HepG2 (cell line): Measurements from ENCODE around the gene ZFP36L2. TPM values are rescaled to one million over a fixed set of nuclear protein-coding genes. Genes with fewer than 3 reads are reported as not detected.

Source experiments
- ATF7 ChIP-seq, 2 experiments: fragments of 450-650 bp in 1 of 2; sonication (generic) in 1 of 2; formaldehyde crosslinking in 1 of 2; IDR thresholded peaks; 2 replicates each; pipeline versions ENCODE4 v1.4.0 to v1.6.1; 2016 to 2020; ENCODE audit warnings: antibody characterized with exemption in 1 of 2, mild to moderate bottlenecking in 1 of 2, missing genetic modification reagents in 1 of 2
- DR1 ChIP-seq: sonication (generic); formaldehyde crosslinking; IDR thresholded peaks from 2 replicates; pipeline ENCODE4 v1.8.0; 2021; ENCODE audit warnings: mild to moderate bottlenecking, missing genetic modification reagents, inconsistent platforms
- GTF2F1 ChIP-seq: fragments of 150-350 bp; IDR thresholded peaks from 2 replicates; pipeline ENCODE4 v1.6.1; 2014; ENCODE audit warnings: low read length
- MEIS2 ChIP-seq: sonication (generic); formaldehyde crosslinking; IDR thresholded peaks from 2 replicates; pipeline ENCODE4 v1.9.0; 2021; ENCODE audit warnings: mild to moderate bottlenecking, missing genetic modification reagents
- NFE2L1 ChIP-seq: sonication (generic); formaldehyde crosslinking; IDR thresholded peaks from 2 replicates; pipeline ENCODE4 v1.4.0; 2020; ENCODE audit warnings: missing genetic modification reagents, mild to moderate bottlenecking, borderline replicate concordance
- RBM39 ChIP-seq: fragments of 200-400 bp; formaldehyde crosslinking; IDR thresholded peaks from one replicate; pipeline ENCODE4 v1.6.1; 2018; ENCODE audit warnings: antibody characterized with exemption, mild to moderate bottlenecking, low read depth, low read length; ENCODE audit not compliant: poor library complexity, severe bottlenecking
- RXRB ChIP-seq: IDR thresholded peaks from 2 replicates; pipeline ENCODE4 v1.6.1; 2016; ENCODE audit warnings: borderline replicate concordance, missing genetic modification reagents, missing compliant biosample characterization
- ZBTB20 ChIP-seq: sonication (generic); formaldehyde crosslinking; IDR thresholded peaks from 2 replicates; pipeline ENCODE4 v1.8.1; 2023; ENCODE audit warnings: missing genetic modification reagents, low read depth, mild to moderate bottlenecking, borderline replicate concordance
- ZEB1 ChIP-seq: IDR thresholded peaks from 2 replicates; pipeline ENCODE4 v1.6.1; 2012; ENCODE audit warnings: mild to moderate bottlenecking, low read depth, inconsistent platforms; ENCODE audit not compliant: insufficient replicate concordance
- ZNF136 ChIP-seq: sonication (generic); formaldehyde crosslinking; IDR thresholded peaks from 2 replicates; pipeline ENCODE4 v1.8.1; 2022; ENCODE audit warnings: low read depth, mild to moderate bottlenecking, moderate library complexity, missing genetic modification reagents
- ZNF160 ChIP-seq: sonication (generic); formaldehyde crosslinking; IDR thresholded peaks from 2 replicates; pipeline ENCODE4 v1.8.0; 2022; ENCODE audit warnings: mild to moderate bottlenecking, inconsistent platforms, missing genetic modification reagents
- ZNF235 ChIP-seq: sonication (generic); formaldehyde crosslinking; IDR thresholded peaks from 2 replicates; pipeline ENCODE4 v1.8.1; 2023; ENCODE audit warnings: mild to moderate bottlenecking, missing genetic modification reagents, borderline replicate concordance
- ZNF605 ChIP-seq: sonication (generic); formaldehyde crosslinking; IDR thresholded peaks from 2 replicates; pipeline ENCODE4 v1.8.0; 2022; ENCODE audit warnings: mild to moderate bottlenecking, missing genetic modification reagents
- ZNF629 ChIP-seq: sonication (generic); formaldehyde crosslinking; conservative IDR thresholded peaks from 2 replicates; pipeline ENCODE4 v1.5.0; 2020; ENCODE audit warnings: missing genetic modification reagents
- polyA plus RNA-seq, 8 experiments: library from polyadenylated mRNA; depleted of rRNA in 3 of 8; stranded (reverse) in 7 of 8; unstranded in 1 of 8; fragments of >200 nt; fragmentation: Illumina TruSeq in 4 of 8; extraction: Trizol in 4 of 8; gene quantifications; 2 replicates each; pipeline versions ENCODE4 v1.2.1 to v1.2.3, GENCODE V29; 2011 to 2016; ENCODE audit warnings: low read depth in 4 of 8, missing spikeins in 1 of 8, mixed read lengths in 1 of 8; ENCODE audit not compliant: insufficient read depth in 1 of 8
- total RNA-seq, 5 experiments: library from RNA; depleted of rRNA; stranded (reverse); fragments of >200 nt; fragmentation: Illumina TruSeq; extraction: Trizol; gene quantifications; 2 replicates each; pipeline ENCODE4 v1.2.3, GENCODE V29; 2016; ENCODE audit warnings: low read depth in 1 of 5
- TF ChIP-seq, protein P1 (sequence below): sonication (generic); formaldehyde crosslinking; IDR thresholded peaks from 2 replicates; pipeline ENCODE4 v1.4.0; 2020; ENCODE audit warnings: missing genetic modification reagents, borderline replicate concordance
- TF ChIP-seq, protein P2 (sequence below): sonication (generic); formaldehyde crosslinking; IDR thresholded peaks from 2 replicates; pipeline ENCODE4 v1.5.0; 2020; ENCODE audit warnings: missing genetic modification reagents, mild to moderate bottlenecking, borderline replicate concordance
- TF ChIP-seq, protein P3 (sequence below): sonication (generic); formaldehyde crosslinking; IDR thresholded peaks from 2 replicates; pipeline ENCODE4 v1.5.1; 2020; ENCODE audit warnings: missing genetic modification reagents, mild to moderate bottlenecking, borderline replicate concordance
- TF ChIP-seq, protein P4 (sequence below): sonication (generic); formaldehyde crosslinking; IDR thresholded peaks from 2 replicates; pipeline ENCODE4 v1.5.0; 2020; ENCODE audit warnings: mild to moderate bottlenecking, missing genetic modification reagents, borderline replicate concordance

ZFP36L2 gene
- total and polyA plus RNA-seq, 2 of the 13 experiments (the other 11 are each of a cell fraction or from before 2014, with no cell fraction given) = 11.2 to 21.8 TPM

DNA sequence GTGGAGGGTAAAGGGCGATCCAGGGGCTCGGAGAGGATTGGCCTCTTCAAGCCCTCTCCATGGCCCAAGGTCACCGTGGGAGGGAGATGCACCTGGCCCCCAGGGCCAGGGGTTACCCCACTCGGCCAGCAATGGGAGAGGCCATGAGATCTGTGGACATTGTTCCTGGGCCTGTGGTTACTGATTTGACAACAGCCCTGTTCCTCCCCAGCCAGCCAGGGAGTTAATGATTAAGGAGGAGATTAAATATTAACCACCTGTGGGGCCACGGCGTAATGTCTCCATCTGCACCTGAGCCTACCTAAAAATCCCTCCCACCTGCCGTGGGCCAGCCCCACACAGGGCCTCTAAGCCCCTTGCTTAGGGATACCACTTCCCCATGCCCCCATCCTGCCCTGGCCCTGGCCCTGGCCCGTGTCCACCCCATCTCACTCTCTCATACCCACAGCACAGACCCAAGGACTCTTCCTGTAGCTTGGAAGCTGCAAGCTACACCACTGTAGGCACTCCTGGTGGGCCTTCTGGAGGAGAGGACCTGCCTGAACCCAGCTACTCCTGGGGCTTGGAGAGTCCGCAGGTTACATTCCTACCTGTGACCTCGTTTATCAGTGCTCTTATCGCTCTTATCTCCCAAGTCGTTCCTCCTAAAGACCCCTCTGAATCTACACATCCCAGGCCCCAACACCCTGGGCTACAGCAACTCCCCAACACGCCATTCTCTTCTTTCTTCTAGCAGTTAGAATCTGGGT is 32.1 kb downstream of the ZFP36L2 start (continued):
- TF ChIP-seq, protein P1, sequence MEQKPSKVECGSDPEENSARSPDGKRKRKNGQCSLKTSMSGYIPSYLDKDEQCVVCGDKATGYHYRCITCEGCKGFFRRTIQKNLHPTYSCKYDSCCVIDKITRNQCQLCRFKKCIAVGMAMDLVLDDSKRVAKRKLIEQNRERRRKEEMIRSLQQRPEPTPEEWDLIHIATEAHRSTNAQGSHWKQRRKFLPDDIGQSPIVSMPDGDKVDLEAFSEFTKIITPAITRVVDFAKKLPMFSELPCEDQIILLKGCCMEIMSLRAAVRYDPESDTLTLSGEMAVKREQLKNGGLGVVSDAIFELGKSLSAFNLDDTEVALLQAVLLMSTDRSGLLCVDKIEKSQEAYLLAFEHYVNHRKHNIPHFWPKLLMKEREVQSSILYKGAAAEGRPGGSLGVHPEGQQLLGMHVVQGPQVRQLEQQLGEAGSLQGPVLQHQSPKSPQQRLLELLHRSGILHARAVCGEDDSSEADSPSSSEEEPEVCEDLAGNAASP = peak; percentile 92
- TF ChIP-seq DR1 (CRISPR knock-in tag) (peak; percentile 52; the same call in 1 of the 2 replicates), ZNF136 (peak; percentile 60; the same call in 1 of the 2 replicates), RBM39 (peak; percentile 15), ZNF605 (CRISPR knock-in tag) (peak; percentile 94), ZNF160 (CRISPR knock-in tag) (peak; percentile 86), MEIS2 (peak; percentile 96), ZBTB20 (CRISPR knock-in tag) (peak; percentile 95), ZNF629 (CRISPR knock-in tag) (peak; percentile 91; the same call in 1 of the 2 replicates), ZNF235 (no peak; the same call in 1 of the 2 replicates), NFE2L1 (CRISPR knock-in tag) (0 out of 2 replicates have a peak, but pooled peaks have one; percentile 53), ATF7 (IDR thresholded peaks at IDR 0.05) (no peak), ATF7 (CRISPR knock-in tag; IDR thresholded peaks at IDR 0.05) (no peak; the same call in 1 of the 2 replicates), GTF2F1 (peak; percentile 11; the same call in 1 of the 2 replicates), ZEB1 (peak; percentile 99), RXRB (CRISPR knock-in tag) (peak; percentile 97)
- TF ChIP-seq, protein P2, sequence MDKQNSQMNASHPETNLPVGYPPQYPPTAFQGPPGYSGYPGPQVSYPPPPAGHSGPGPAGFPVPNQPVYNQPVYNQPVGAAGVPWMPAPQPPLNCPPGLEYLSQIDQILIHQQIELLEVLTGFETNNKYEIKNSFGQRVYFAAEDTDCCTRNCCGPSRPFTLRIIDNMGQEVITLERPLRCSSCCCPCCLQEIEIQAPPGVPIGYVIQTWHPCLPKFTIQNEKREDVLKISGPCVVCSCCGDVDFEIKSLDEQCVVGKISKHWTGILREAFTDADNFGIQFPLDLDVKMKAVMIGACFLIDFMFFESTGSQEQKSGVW (CRISPR knock-in tag) = no peak
- TF ChIP-seq, protein P3, sequence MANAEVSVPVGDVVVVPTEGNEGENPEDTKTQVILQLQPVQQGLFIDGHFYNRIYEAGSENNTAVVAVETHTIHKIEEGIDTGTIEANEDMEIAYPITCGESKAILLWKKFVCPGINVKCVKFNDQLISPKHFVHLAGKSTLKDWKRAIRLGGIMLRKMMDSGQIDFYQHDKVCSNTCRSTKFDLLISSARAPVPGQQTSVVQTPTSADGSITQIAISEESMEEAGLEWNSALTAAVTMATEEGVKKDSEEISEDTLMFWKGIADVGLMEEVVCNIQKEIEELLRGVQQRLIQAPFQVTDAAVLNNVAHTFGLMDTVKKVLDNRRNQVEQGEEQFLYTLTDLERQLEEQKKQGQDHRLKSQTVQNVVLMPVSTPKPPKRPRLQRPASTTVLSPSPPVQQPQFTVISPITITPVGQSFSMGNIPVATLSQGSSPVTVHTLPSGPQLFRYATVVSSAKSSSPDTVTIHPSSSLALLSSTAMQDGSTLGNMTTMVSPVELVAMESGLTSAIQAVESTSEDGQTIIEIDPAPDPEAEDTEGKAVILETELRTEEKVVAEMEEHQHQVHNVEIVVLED (CRISPR knock-in tag) = peak; percentile 55; the same call in 1 of the 2 replicates
- TF ChIP-seq, protein P4, sequence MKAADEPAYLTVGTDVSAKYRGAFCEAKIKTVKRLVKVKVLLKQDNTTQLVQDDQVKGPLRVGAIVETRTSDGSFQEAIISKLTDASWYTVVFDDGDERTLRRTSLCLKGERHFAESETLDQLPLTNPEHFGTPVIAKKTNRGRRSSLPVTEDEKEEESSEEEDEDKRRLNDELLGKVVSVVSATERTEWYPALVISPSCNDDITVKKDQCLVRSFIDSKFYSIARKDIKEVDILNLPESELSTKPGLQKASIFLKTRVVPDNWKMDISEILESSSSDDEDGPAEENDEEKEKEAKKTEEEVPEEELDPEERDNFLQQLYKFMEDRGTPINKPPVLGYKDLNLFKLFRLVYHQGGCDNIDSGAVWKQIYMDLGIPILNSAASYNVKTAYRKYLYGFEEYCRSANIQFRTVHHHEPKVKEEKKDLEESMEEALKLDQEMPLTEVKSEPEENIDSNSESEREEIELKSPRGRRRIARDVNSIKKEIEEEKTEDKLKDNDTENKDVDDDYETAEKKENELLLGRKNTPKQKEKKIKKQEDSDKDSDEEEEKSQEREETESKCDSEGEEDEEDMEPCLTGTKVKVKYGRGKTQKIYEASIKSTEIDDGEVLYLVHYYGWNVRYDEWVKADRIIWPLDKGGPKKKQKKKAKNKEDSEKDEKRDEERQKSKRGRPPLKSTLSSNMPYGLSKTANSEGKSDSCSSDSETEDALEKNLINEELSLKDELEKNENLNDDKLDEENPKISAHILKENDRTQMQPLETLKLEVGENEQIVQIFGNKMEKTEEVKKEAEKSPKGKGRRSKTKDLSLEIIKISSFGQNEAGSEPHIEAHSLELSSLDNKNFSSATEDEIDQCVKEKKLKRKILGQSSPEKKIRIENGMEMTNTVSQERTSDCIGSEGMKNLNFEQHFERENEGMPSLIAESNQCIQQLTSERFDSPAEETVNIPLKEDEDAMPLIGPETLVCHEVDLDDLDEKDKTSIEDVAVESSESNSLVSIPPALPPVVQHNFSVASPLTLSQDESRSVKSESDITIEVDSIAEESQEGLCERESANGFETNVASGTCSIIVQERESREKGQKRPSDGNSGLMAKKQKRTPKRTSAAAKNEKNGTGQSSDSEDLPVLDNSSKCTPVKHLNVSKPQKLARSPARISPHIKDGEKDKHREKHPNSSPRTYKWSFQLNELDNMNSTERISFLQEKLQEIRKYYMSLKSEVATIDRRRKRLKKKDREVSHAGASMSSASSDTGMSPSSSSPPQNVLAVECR = peak; percentile 33; the same call in 1 of the 2 replicates
